Measurements from ENCODE around the gene TMEM219.

Gene TMEM219

GRCh38 chr16:29978564-29979270, 16.8 kb downstream of the TMEM219 start:
- Histone ChIP-seq H3K9me3 (ENCODE audit: low read length) (no peaks in the 10 kb centered on the region), H3K4me3 (ENCODE audit: low read depth, low read length, poor library complexity, severe bottlenecking) (no peak overlapping the region), H3K27ac (ENCODE audit: low read depth, low read length, poor library complexity, severe bottlenecking) (no peak overlapping the region), H3K79me2 (ENCODE audit: insufficient read depth, low read length) (peaks cover 11% of the 10 kb centered on the region), H2AFZ (ENCODE audit: low read length) (no peak overlapping the region), H4K20me1 (ENCODE audit: insufficient read depth, low read length) (no peaks in the 10 kb centered on the region), H3K9ac (ENCODE audit: low read length) (no peak overlapping the region), H3F3A (ENCODE audit: insufficient read depth, low read length) (no peaks in the 10 kb centered on the region), H3K4me2 (ENCODE audit: low read length) (no peak overlapping the region), H3K9me2 (ENCODE audit: low read depth, low read length) (no peaks in the 10 kb centered on the region), H3K27me3 (ENCODE audit: insufficient read depth, low read length) (no peaks in the 10 kb centered on the region), H3K36me3 (ENCODE audit: insufficient read depth, low read length) (peaks cover 61% of the 10 kb centered on the region), H3K4me1 (ENCODE audit: insufficient read depth, low read length, severe bottlenecking) (peaks cover 25% of the 10 kb centered on the region)
- TF ChIP-seq EZH2 (IDR thresholded peaks at IDR 0.05; ENCODE audit: borderline replicate concordance, low read length), result no peak
- TF ChIP-seq CTCF (IDR thresholded peaks at IDR 0.05; ENCODE audit: low read length), result no peak

- Histone ChIP-seq H3K4me1 (ENCODE audit: insufficient read depth, low read length, severe bottlenecking) (no peaks in the 10 kb centered on the region), H3K27me3 (ENCODE audit: insufficient read depth, low read length) (no peaks in the 10 kb centered on the region), H3K79me2 (ENCODE audit: insufficient read depth, low read length) (no peaks in the 10 kb centered on the region), H3K9ac (ENCODE audit: low read length) (no peak overlapping the region), H4K20me1 (ENCODE audit: insufficient read depth, low read length) (no peaks in the 10 kb centered on the region), H3K27ac (ENCODE audit: low read depth, low read length, poor library complexity, severe bottlenecking) (no peak overlapping the region), H3F3A (ENCODE audit: insufficient read depth, low read length) (no peaks in the 10 kb centered on the region), H3K36me3 (ENCODE audit: insufficient read depth, low read length) (peaks cover 100% of the 10 kb centered on the region), H3K9me2 (ENCODE audit: low read depth, low read length) (no peaks in the 10 kb centered on the region), H3K4me3 (ENCODE audit: low read depth, low read length, poor library complexity, severe bottlenecking) (no peak overlapping the region), H3K4me2 (ENCODE audit: low read length) (no peak overlapping the region), H2AFZ (ENCODE audit: low read length) (no peak overlapping the region), H3K9me3 (ENCODE audit: low read length) (no peaks in the 10 kb centered on the region)
- TF ChIP-seq CTCF (IDR thresholded peaks at IDR 0.05; ENCODE audit: low read length), result no peak
- TF ChIP-seq EZH2 (IDR thresholded peaks at IDR 0.05; ENCODE audit: borderline replicate concordance, low read length), result no peak
These were observed 20.9 kb downstream of the TMEM219 start for GRCh38 chr16:29982560-29983419.

- no peaks in the 10 kb centered on the region for H3K79me2 ChIP-seq (ENCODE audit: insufficient read depth, low read length)
- no peaks in the 10 kb centered on the region for H3K4me1 ChIP-seq (ENCODE audit: insufficient read depth, low read length, severe bottlenecking)
- no peaks in the 10 kb centered on the region for H3K27me3 ChIP-seq (ENCODE audit: insufficient read depth, low read length)
- TF ChIP-seq CTCF (IDR thresholded peaks at IDR 0.05; ENCODE audit: low read length), result no peak
- no peak overlapping the region for H3K4me2 ChIP-seq (ENCODE audit: low read length)
- no peaks in the 10 kb centered on the region for H3K9me2 ChIP-seq (ENCODE audit: low read depth, low read length)
- H4K20me1 ChIP-seq (ENCODE audit: insufficient read depth, low read length), result no peaks in the 10 kb centered on the region
- no peak overlapping the region for H3K9ac ChIP-seq (ENCODE audit: low read length)
- H3K27ac ChIP-seq (ENCODE audit: low read depth, low read length, poor library complexity, severe bottlenecking), result no peak overlapping the region
- H3F3A ChIP-seq (ENCODE audit: insufficient read depth, low read length), result no peaks in the 10 kb centered on the region
- H3K9me3 ChIP-seq (ENCODE audit: low read length), result no peaks in the 10 kb centered on the region
- no peak overlapping the region for H2AFZ ChIP-seq (ENCODE audit: low read length)
- H3K36me3 ChIP-seq (ENCODE audit: insufficient read depth, low read length), result peaks cover 100% of the 10 kb centered on the region
- H3K4me3 ChIP-seq (ENCODE audit: low read depth, low read length, poor library complexity, severe bottlenecking), result no peak overlapping the region
These were observed 21.7 kb downstream of the TMEM219 start for GRCh38 chr16:29983420-29984136.
